GM18505 (cell line): ENCODE results near the gene METTL27.

Source experiments
- ATAC-seq: cut with Tn5 transposase; IDR thresholded peaks from one replicate; pipeline ENCODE4 v1.9.1; 2021; ENCODE audit not compliant: unreplicated experiment
- POLR2A ChIP-seq: IDR thresholded peaks from 4 replicates; pipeline ENCODE4 v1.6.1; 2011; ENCODE audit warnings: borderline replicate concordance; ENCODE audit not compliant: insufficient read depth, insufficient read length; ENCODE audit errors: extremely low read depth

The METTL27 gene

DNA sequence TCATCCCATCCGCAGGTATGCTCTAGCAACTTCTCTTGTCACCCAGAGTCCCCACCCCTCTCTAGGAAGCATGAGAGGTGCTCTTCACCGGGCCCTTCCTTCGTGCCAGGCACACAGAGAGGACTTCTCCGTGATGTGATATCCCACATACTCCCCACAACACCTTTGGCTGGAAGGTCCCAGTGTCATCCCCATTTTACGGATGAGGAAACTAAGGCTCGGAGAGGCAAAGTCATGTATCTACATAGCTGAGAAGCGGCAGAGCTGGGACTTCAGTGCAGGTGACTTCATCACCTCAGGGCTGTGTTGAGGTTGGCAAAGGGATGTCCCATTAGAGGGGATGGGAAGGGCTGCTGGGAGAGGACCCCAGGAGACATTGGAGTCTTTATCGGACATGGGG lies 34.0 kb upstream of the METTL27 start:
- no peak for TF ChIP-seq POLR2A
- no peak for ATAC-seq

- TF ChIP-seq POLR2A = no peak
- ATAC-seq = no peak
Observed at GRCh38 chr7:73872056-73872908, 30.0 kb upstream of the METTL27 start.

DNA sequence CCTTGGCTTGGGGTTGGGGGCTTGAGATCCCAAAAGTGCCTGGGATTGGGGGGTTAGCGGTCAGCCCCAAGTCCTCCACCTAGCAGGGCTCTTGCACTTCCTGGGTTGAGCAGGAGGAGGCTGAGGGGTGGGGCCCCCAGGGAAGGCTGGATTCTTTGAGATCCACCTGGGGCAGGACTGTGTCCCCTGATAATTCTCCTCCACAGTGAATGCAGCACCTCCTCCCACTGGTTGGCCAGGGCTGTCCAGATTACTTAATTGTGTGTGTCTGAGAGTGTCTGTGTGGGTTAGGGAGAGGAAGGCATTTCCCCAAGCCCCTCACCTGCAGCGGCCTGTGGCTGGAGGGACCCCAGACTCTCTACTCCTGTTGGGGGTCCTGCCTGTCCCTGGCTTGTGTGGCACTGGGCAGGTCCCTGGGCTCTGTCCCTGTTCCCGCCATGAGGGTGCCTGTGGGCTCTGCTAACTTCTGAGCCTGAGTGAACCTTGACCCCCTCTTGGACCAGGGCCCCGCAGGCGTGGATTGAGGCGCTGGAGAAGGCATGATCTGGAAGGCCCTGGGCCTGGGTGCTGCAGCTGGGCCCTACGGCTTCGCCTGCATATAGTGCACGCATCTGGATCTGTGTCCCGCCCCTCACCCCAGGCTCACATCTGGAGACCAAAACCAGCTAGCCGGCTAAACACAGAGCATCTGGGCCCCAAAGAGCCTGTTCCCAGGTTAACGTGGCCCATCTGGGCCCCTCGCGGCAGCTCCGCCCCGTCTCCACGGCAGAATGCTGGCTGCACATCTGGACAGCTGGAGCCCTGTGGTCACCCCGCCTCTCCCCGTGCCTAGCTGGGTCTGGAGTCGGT lies 29.1 kb upstream of the METTL27 start:
- ATAC-seq = no peak
- no peak for TF ChIP-seq POLR2A

DNA sequence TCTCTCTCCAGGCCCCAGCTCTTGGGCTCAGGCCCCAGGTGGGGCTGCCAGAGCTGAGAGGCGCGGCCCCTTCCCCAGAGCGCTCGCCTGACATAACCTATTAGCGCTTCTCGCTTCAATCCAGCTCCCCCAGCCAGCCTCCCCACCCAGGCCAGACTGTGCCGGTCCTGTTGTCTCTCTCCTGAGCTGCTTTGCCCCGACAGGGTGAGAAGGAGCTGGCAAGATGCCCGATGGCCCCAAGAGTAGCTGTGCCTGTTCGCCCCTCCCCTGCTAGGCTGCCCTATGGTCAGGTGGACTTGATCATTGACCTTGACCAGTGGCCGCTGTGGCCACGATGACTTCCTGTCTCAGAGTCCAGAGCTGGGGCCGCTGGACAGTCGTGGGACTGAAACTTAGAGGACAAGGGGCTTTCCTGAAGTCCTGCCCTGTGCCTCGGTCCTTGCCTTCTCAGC lies 27.8 kb upstream of the METTL27 start:
- ATAC-seq = no peak
- TF ChIP-seq POLR2A = no peak

DNA sequence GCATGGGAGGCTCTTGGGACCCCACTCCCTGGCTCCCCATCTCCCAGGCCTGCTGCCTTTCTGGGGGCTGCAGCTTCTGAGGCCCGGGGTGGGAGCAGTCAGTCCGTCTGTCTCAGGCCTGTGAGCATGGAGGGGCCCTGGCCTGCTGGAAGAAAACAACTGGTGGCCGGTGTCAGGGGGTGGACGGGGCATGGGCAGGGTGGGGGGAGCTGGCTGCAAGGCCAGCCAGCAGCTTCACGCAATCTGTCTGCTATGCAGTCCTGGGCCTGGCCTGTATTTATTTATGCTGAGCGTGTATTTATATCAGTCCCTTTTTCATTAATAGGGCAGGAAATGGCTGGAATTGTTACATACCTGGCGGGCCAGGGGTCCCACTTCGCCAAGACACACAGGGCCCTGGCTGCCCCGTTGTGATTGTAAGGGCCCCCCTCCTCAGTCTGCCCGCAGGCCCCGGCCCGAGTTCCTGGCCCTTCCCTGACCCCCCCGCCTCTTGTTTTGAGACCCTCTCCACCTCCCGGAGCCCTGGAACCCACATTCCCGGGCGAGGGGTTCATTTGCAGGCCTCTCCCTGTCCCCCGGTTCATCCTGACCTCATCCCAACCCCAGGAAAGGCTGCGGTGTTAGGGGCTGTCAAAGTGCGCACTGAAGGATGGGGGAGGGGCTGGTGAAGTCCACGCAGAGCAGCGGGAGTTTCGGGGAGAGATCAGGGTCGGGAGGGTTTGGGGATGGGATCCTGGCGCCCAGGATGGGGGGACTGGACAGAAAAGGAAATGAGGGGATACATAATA lies 26.9 kb upstream of the METTL27 start:
- no peak for ATAC-seq
- no peak for TF ChIP-seq POLR2A

DNA sequence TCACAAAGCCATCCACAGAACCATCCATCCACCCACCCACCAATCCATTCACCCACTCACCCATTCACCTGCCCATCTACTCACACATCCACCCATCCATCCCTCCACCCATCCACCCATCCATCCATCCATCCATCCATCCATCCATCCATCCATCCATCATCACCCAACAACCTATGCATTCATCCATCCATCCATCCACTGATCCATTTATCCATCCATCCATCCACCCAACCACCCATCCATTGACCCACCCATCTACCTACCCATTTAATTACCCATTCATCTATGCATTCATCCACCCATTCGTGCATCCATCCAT lies 24.1 kb upstream of the METTL27 start:
- TF ChIP-seq POLR2A = no peak
- no peak for ATAC-seq

GRCh38 chr7:73865738-73866445 lies 23.6 kb upstream of the METTL27 start:
- no peak for ATAC-seq
- TF ChIP-seq POLR2A = no peak

DNA sequence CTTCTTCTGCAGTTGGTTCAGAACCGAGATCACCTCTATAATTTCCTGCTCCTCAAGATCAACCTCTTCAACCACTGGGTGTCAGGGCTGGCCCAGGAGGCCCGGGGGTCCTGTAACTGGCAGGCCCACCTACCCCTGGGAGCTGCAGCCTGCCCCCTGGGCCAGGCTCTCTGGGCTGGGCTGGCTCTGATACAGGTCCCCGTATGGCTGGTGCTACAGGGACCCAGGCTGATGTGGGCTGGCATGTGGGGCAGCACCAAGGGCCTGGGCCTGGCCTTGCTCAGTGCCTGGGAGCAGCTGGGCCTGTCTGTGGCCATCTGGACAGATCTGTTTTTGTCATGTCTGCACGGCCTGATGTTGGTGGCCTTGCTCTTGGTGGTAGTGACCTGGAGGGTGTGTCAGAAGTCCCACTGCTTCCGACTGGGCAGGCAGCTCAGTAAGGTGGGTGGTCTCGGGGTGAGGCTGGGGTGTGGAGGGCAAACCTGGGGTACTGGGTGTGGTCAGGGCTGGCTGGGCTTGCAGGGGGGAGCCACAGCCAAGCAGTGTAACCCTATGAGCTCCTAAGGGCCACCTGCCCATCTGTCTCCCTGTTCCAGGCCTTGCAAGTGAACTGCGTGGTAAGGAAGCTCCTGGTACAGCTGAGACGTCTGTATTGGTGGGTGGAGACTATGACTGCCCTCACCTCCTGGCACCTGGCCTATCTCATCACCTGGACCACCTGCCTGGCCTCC lies 22.8 kb upstream of the METTL27 start:
- no peak for ATAC-seq
- no peak for TF ChIP-seq POLR2A

DNA sequence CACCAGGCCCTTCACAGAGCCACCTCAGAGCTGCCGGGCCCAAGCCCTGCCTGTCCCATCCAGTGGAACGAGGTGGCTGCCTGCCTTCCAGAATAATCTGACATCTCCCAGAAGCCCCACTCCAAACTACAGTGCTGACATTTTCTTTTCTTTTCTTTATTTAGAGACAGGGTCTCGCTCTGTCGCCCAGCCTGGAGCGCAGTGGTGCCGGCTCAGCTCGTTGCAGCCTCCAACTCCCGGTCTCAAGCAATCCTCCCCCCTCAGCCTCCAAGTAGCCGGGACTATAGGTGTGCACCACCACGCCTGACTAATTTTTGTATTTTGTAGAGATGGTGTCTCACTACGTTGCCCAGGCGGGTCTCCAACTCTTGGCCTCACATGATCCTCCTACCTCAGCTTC lies 19.0 kb upstream of the METTL27 start:
- no peak for TF ChIP-seq POLR2A
- ATAC-seq = no peak

GRCh38 chr7:73860859-73861258 lies 18.5 kb upstream of the METTL27 start, which contains the start of gene TMEM270:
Gene TMEM270 (plus strand): TSS chr7:73861159. CDS start chr7:73861195, 36 bp downstream.
- no peak for TF ChIP-seq POLR2A
- no peak for ATAC-seq

DNA sequence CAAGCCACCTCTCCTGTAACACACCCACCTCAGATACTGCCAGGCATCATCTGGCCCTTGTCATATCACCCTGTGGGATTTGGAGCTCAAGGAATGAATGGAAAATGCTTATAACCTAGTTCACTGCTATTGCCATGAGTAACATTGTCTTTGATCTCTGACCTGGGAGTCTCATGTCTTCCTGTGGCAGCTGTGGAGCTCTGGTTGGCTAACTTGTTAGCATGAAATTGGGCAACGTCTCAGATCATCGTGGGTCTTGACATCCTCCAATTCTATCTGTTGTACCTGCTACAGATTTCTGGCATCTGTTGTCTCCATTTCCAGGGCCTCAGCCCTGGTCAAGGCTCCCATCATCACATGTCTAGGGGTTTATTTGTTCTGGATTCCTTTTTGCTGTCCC lies 16.5 kb upstream of the METTL27 start:
- no peak for TF ChIP-seq POLR2A
- no peak for ATAC-seq

DNA sequence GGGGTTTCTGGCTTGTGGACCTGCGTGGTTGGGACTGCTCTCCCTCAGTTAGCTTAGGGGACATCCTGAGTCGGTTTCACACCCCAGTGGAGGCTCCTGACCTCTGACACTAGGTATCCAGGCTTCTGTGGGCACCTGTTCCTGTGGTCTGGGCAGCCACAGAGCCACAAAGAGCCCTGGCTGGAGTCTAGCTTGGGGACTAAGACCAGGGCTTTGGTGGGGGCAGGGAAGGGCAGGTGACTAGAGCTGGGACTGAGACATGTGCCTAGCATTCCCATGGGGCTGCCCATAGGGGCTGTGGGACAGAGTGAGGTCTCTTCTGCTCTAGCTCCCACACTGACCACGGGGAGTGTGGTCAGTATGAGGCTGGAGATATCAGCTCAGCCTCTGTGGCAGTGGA lies 14.6 kb upstream of the METTL27 start:
- no peak for TF ChIP-seq POLR2A
- no peak for ATAC-seq

DNA sequence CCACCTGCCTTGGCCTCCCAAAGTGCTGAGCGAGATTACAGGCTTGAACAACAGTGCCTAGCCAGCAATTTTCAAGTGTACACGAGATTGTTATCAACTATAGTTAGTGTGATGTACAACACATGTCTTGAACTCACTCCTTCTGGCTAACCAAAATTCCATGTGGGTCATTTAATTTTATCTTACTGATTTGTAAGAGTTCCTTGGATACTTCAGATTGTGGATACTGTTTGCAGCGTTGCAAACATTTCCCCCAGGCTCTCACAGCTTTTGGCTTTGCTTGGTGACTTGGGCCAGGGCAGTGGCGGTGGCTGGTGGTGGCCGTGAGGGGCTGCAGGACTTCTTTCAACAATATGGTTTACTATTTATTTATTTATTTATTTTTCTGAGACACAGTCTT lies 10.2 kb upstream of the METTL27 start:
- no peak for ATAC-seq
- no peak for TF ChIP-seq POLR2A
